Keratinocyte (primary cell): ENCODE measurements around the gene WRNIP1. TPM values are rescaled to one million over a fixed set of nuclear protein-coding genes. Genes with fewer than 3 reads are reported as not detected.

ENCODE experiments used
- DNase-seq: peaks from one replicate; pipeline ENCODE4 v3.0.0-alpha.2; 2011; ENCODE audit warnings: low read depth, missing footprints, low spot score
- FAIRE-seq: peaks from 2 replicates; lab custom pipeline; 2011; peaks lifted over from hg19 to GRCh38; lab: Jason Lieb, UNC
- H2AFZ ChIP-seq: 2 replicates; pipeline ENCODE4 v1.6.0; 2012; ENCODE audit warnings: low read length, control low read depth, inconsistent platforms; ENCODE audit not compliant: control insufficient read depth
- H3K27ac ChIP-seq: 2 replicates; pipeline ENCODE4 v1.5.1; 2011; ENCODE audit warnings: low read length; ENCODE audit not compliant: control insufficient read depth, insufficient read depth
- H3K27me3 ChIP-seq: 3 replicates; pipeline ENCODE4 v1.6.0; 2011; ENCODE audit warnings: low read length; ENCODE audit not compliant: control insufficient read depth, insufficient read depth; ENCODE audit errors: extremely low read depth
- H3K36me3 ChIP-seq, 2 experiments: 2 replicates in 1 of 2; 3 replicates in 1 of 2; pipeline ENCODE4 v1.5.1; 2011; ENCODE audit warnings: low read length in 2 of 2, mild to moderate bottlenecking in 1 of 2; ENCODE audit not compliant: control insufficient read depth in 2 of 2, insufficient read depth in 2 of 2; ENCODE audit errors: extremely low read depth in 1 of 2
- H3K4me1 ChIP-seq: 3 replicates; pipeline ENCODE4 v1.5.1; 2011; ENCODE audit warnings: low read length; ENCODE audit not compliant: control insufficient read depth, insufficient read depth; ENCODE audit errors: extremely low read depth
- H3K4me2 ChIP-seq: 3 replicates; pipeline ENCODE4 v1.6.0; 2011; ENCODE audit warnings: low read depth, low read length; ENCODE audit not compliant: control insufficient read depth, insufficient read depth; ENCODE audit errors: extremely low read depth
- H3K4me3 ChIP-seq, 3 experiments: fragments of 200-600 bp in 1 of 3; sonication (generic) in 1 of 3; 2 replicates in 2 of 3; 3 replicates in 1 of 3; pipeline ENCODE4 v1.5.1; 2011 to 2016; ENCODE audit warnings: low read length in 3 of 3, mild to moderate bottlenecking in 3 of 3, control low read depth in 2 of 3, inconsistent platforms in 1 of 3, low read depth in 1 of 3, mixed read lengths in 1 of 3, mixed run types in 1 of 3, moderate library complexity in 1 of 3; ENCODE audit not compliant: control insufficient read depth in 2 of 3, insufficient read depth in 2 of 3; ENCODE audit errors: extremely low read depth in 1 of 3
- H3K79me2 ChIP-seq: 2 replicates; pipeline ENCODE4 v1.6.0; 2012; ENCODE audit warnings: low read length; ENCODE audit not compliant: control insufficient read depth, insufficient read depth
- H3K9ac ChIP-seq: 3 replicates; pipeline ENCODE4 v1.6.0; 2011; ENCODE audit warnings: low read length; ENCODE audit not compliant: control insufficient read depth, insufficient read depth; ENCODE audit errors: extremely low read depth
- H3K9me1 ChIP-seq: 3 replicates; pipeline ENCODE4 v1.6.0; 2011; ENCODE audit warnings: low read length; ENCODE audit not compliant: control insufficient read depth, insufficient read depth; ENCODE audit errors: extremely low read depth
- H3K9me3 ChIP-seq: 2 replicates; pipeline ENCODE4 v1.5.1; 2012; ENCODE audit warnings: low read depth, low read length; ENCODE audit not compliant: control insufficient read depth
- H4K20me1 ChIP-seq: 3 replicates; pipeline ENCODE4 v1.6.0; 2011; ENCODE audit warnings: low read length; ENCODE audit not compliant: control insufficient read depth, insufficient read depth; ENCODE audit errors: extremely low read depth
- CTCF ChIP-seq, 3 experiments: IDR thresholded peaks in 1 of 3; conservative IDR thresholded peaks in 1 of 3; optimal IDR thresholded peaks in 1 of 3; 2 replicates in 2 of 3; 3 replicates in 1 of 3; pipeline versions ENCODE3 to v1.5.1; 2011; ENCODE audit warnings: low read length in 3 of 3, mild to moderate bottlenecking in 3 of 3, moderate library complexity in 2 of 3, control low read depth in 1 of 3, inconsistent platforms in 1 of 3; ENCODE audit not compliant: insufficient read depth in 2 of 3; ENCODE audit errors: extremely low read depth in 1 of 3
- EZH2 ChIP-seq: IDR thresholded peaks from one replicate; pipeline ENCODE4 v1.6.1; 2012; ENCODE audit warnings: inconsistent platforms, mild to moderate bottlenecking, low read length, moderate library complexity
- dilution Hi-C: fragments of 300-500 bp; cut with MboI; formaldehyde crosslinking; loops from one replicate; pipeline ENCODE4 v1.7.0; 2020; ENCODE audit warnings: low sequenced_read_pairs; ENCODE audit not compliant: extremely low pct_ligation_motif_present
- polyA plus RNA-seq, 5 experiments: library from polyadenylated mRNA; depleted of rRNA in 3 of 5; stranded (reverse) in 3 of 5; stranded (forward) in 1 of 5; unstranded in 1 of 5; fragments of >200 nt; gene quantifications; 1 replicate in 1 of 5; 2 replicates in 3 of 5; 3 replicates in 1 of 5; pipeline versions ENCODE4 v1.2.1 to v1.2.3, GENCODE V29; 2011 to 2012; ENCODE audit warnings: missing spikeins in 2 of 5, low read depth in 1 of 5, low replicate concordance in 1 of 5

The WRNIP1 gene
- polyA plus RNA-seq, 1 donor (not counting 4 experiments of a cell fraction or from before 2014, with no cell fraction given) = 52.3 TPM

GRCh38 chr6:2734488-2735166 is 30.6 kb upstream of the WRNIP1 start:
- no peak overlapping the region for H3K27ac ChIP-seq
- H3K27me3 ChIP-seq = no peaks in the 10 kb centered on the region
- no peaks in the 10 kb centered on the region for H3K9me3 ChIP-seq
- DNase-seq (no peak), FAIRE-seq (no peak)
- no peak overlapping the region for H3K9ac ChIP-seq
- no peak for TF ChIP-seq CTCF (optimal IDR thresholded peaks at IDR 0.05 in 1 of 3, IDR thresholded peaks at IDR 0.05 in 1 of 3, conservative IDR thresholded peaks at IDR 0.05 in 1 of 3; ENCODE audit: extremely low read depth in 1 of 3, insufficient read depth in 2 of 3, low read length in 3 of 3)
- no peak for TF ChIP-seq EZH2
- dilution Hi-C loops = no loop called here
- no peaks in the 10 kb centered on the region for H3K79me2 ChIP-seq
- no peaks in the 10 kb centered on the region for H3K9me1 ChIP-seq
- H3K4me3 ChIP-seq = no peak overlapping the region
- no peaks in the 10 kb centered on the region for H3K4me1 ChIP-seq
- no peaks in the 10 kb centered on the region for H3K36me3 ChIP-seq
- H4K20me1 ChIP-seq = no peaks in the 10 kb centered on the region
- no peak overlapping the region for H2AFZ ChIP-seq
- no peak overlapping the region for H3K4me2 ChIP-seq

GRCh38 chr6:2737885-2738284 is 27.3 kb upstream of the WRNIP1 start:
- H3K27me3 ChIP-seq = no peaks in the 10 kb centered on the region

More at GRCh38 chr6:2737885-2738284, 27.3 kb upstream of the WRNIP1 start:
- Histone ChIP-seq H2AFZ (no peak overlapping the region), H3K9me1 (no peaks in the 10 kb centered on the region), H3K4me1 (no peaks in the 10 kb centered on the region), H3K9me3 (no peaks in the 10 kb centered on the region), H3K9ac (no peak overlapping the region), H3K4me2 (no peak overlapping the region), H3K79me2 (no peaks in the 10 kb centered on the region), H3K4me3 (no peak overlapping the region), H3K27ac (no peak overlapping the region), H4K20me1 (no peaks in the 10 kb centered on the region), H3K36me3 (no peaks in the 10 kb centered on the region)
- dilution Hi-C loops = no loop called here
- FAIRE-seq (no peak), DNase-seq (no peak)
- TF ChIP-seq CTCF (optimal IDR thresholded peaks at IDR 0.05 in 1 of 3, IDR thresholded peaks at IDR 0.05 in 1 of 3, conservative IDR thresholded peaks at IDR 0.05 in 1 of 3; ENCODE audit: extremely low read depth in 1 of 3, insufficient read depth in 2 of 3, low read length in 3 of 3) (no peak), EZH2 (no peak)
